ENCODE results near the gene MOSMO.
"Not testable (repeated sequence)": the region's sequence is repeated elsewhere in the genome, so short reads cannot be mapped to it uniquely, and the experiment has no call there.

Gene MOSMO

DNA sequence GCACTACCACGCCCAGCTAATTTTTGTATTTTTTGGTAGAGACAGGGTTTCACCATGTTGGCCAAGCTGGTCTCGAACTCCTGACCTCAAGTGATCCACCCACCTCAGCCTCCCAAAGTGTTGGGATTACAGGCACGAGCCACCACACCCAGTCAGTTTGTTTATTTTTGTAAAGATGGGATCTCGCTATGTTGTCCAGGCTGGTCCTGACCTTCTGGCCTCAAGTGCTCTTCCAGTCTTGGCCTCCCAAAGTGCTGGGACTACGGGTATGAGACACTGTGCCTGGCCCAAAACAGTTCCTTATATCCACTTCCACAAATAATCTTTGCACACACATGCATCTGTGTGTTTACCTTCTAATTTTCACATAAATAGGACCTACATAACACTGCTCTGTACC is 103.7 kb downstream of the MOSMO start:
- not testable (repeated sequence) for H3K4me1 Mint-ChIP-seq (ENCODE audit: low read depth); H3K9me3 Mint-ChIP-seq; H3K36me3 Mint-ChIP-seq (ENCODE audit: low read depth); H3K4me3 Mint-ChIP-seq; H3K27ac Mint-ChIP-seq
- peaks cover 34% of the 10 kb centered on the region for H3K27me3 Mint-ChIP-seq (ENCODE audit: low read depth)

DNA sequence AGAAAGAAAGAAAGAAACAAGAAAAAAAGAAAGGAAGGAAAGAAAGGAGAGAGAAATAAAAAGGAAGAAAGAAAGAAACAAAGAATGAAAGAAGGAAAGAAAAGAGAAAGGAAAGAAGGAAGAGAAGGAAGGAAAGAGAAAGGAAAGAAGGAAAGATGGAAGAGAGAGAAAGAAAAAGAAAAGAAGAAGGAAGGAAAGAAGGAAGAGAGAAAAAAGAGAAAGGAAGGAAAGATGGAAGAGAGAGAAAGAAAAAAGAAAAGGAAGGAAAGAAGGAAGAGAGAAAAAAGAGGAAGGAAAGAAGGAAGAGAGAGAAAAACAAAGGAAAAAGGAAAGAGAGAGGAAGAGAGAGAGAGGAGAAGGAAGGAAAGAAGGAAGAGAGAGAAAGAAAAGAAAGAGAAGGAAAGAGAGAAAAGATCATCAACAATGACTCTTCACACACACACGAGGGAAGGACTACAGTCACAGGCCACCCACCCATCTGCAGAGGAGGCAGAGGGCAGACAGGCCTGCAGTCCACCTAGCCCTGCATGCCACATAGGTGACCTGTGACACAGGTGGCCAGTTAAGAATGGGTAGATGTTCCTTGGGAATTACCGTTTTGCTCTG is 108.3 kb downstream of the MOSMO start:
- Mint-ChIP-seq H3K27ac (no peak overlapping the region), H3K9me3 (no peaks in the 10 kb centered on the region), H3K4me3 (no peak overlapping the region), H3K36me3 (ENCODE audit: low read depth) (no peaks in the 10 kb centered on the region), H3K27me3 (ENCODE audit: low read depth) (peaks cover 6% of the 10 kb centered on the region), H3K4me1 (ENCODE audit: low read depth) (no peaks in the 10 kb centered on the region)

DNA sequence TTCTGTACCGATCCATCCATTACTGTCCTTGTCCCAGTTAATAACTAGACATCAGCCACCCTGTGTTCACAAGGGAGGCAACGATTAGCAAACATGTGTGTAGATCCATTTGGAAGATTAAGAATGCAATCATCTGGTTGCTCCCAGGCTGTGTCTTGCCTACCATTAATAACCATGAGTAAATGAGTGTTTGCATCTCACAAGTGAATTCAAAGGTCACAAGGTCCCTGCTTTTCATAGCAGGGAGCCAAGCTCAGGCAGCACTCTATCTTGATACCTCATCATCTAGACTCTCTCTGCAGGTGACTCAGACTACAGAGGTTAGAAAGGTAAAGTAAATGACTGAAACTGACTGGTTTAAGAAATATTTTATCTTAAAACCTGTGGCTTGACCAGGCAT is 109.7 kb downstream of the MOSMO start:
- H3K4me1 Mint-ChIP-seq (ENCODE audit: low read depth): no peaks in the 10 kb centered on the region

DNA sequence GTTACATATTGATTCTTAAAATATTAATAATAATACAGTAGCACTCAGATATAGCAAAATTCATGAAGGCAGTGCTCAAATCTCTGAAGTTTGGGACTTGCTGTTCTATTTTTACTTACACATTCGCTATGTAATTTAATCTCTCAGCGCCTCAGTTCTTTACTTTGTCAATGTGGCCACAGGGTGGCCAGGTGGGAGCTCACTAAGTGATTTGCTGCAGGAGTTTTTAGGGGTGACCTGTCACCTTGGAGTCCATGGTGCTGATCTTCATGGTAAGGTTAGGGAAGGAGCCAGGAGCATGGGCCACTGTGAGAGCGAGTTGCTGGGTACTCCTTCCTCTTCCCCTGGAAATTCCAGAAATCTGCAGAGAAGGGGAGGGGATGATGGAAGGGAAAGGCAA is 112.5 kb downstream of the MOSMO start:
- peaks cover 1% of the 10 kb centered on the region for H3K36me3 Mint-ChIP-seq (ENCODE audit: low read depth)
- no peak overlapping the region for H3K27ac Mint-ChIP-seq
- no peaks in the 10 kb centered on the region for H3K27me3 Mint-ChIP-seq (ENCODE audit: low read depth)
- no peak overlapping the region for H3K4me3 Mint-ChIP-seq
- no peaks in the 10 kb centered on the region for H3K9me3 Mint-ChIP-seq
- no peaks in the 10 kb centered on the region for H3K4me1 Mint-ChIP-seq (ENCODE audit: low read depth)

More for the DNA sequence above, 109.7 kb downstream of the MOSMO start:
- Mint-ChIP-seq H3K27me3 (ENCODE audit: low read depth) (no peaks in the 10 kb centered on the region), H3K4me3 (no peak overlapping the region), H3K27ac (no peak overlapping the region), H3K36me3 (ENCODE audit: low read depth) (peaks cover 1% of the 10 kb centered on the region), H3K9me3 (no peaks in the 10 kb centered on the region)

DNA sequence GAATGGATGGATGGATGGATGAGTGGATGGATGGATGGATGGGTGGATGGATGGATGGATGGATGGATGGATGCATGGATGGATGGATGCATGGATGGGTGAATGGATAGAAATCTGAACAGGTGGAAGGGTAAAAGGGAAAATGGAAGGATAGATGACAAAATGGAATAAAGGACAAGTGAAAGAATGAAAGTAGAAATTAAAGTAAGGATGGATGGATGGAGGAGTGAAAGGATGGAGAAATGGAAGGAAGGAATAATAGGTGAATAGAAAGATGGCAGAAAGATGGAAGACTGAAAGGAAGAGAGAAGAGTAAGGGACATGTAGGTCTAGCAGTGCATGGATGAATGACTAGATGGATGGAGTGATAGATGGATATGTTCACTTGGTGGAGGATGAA is 114.3 kb downstream of the MOSMO start:
- Mint-ChIP-seq H3K27me3 (ENCODE audit: low read depth) (no peaks in the 10 kb centered on the region), H3K4me3 (no peak overlapping the region), H3K9me3 (no peaks in the 10 kb centered on the region), H3K36me3 (ENCODE audit: low read depth) (peaks cover 1% of the 10 kb centered on the region), H3K27ac (no peak overlapping the region), H3K4me1 (ENCODE audit: low read depth) (no peaks in the 10 kb centered on the region)

DNA sequence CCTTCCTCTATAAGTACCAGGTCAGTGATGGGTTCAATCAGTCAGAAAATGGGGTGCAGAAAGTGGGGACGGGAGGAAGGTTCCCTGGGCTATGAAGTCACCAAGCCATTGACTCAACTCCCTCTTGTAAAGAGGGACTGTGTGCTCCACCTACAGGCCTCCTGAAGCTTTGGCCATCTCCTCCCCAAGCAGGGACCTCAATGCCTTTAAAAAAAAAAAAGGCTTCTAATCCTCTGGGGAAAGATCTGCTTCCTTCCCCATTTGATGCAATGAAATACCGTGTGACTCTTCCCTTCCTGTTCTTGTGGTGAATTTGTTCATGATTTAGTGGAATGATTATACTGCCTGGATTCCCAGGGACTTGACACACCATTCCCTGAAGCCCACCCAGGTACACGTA is 115.2 kb downstream of the MOSMO start:
- Mint-ChIP-seq H3K4me3 (no peak overlapping the region), H3K36me3 (ENCODE audit: low read depth) (peaks cover 1% of the 10 kb centered on the region), H3K9me3 (no peaks in the 10 kb centered on the region), H3K27me3 (ENCODE audit: low read depth) (peaks cover 4% of the 10 kb centered on the region), H3K27ac (no peak overlapping the region), H3K4me1 (ENCODE audit: low read depth) (no peaks in the 10 kb centered on the region)

DNA sequence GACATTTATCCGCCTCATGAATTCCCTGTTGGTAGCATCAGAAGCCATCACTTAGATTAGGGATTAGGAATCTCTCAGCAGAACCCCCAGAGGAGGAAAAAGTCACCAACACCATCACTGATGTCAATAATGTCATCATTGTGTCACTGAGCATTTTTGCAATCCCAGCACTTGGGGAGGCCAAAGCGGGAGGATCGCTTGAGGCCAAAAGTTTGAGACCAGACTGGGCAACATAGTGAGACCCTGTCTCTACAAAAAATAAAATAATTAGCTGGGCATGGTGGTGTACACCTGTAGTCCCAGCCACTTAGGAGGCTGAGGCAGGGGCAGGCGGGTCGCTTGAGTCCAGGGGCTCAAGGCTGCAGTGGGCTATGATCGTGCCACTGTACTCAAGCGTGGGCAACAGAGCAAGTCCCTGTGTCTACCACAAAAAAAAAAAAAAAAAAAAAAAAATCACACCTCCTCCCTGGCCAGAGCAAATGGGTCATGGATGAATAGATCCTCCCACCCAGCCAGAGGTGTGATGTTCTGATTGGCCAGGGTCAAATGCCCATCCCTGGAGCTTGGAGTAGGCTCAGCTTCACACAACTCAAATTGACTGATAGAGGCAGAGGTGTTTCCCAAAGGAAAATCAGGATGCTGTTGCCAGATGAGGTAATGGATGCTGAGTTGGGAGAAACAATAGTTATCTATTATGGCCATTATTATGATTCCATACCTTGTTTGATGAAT is 116.0 kb downstream of the MOSMO start:
- Mint-ChIP-seq H3K27me3 (ENCODE audit: low read depth) (peaks cover 4% of the 10 kb centered on the region), H3K36me3 (ENCODE audit: low read depth) (peaks cover 1% of the 10 kb centered on the region), H3K4me1 (ENCODE audit: low read depth) (no peaks in the 10 kb centered on the region), H3K27ac (no peak overlapping the region), H3K4me3 (no peak overlapping the region), H3K9me3 (peaks cover 3% of the 10 kb centered on the region)

DNA sequence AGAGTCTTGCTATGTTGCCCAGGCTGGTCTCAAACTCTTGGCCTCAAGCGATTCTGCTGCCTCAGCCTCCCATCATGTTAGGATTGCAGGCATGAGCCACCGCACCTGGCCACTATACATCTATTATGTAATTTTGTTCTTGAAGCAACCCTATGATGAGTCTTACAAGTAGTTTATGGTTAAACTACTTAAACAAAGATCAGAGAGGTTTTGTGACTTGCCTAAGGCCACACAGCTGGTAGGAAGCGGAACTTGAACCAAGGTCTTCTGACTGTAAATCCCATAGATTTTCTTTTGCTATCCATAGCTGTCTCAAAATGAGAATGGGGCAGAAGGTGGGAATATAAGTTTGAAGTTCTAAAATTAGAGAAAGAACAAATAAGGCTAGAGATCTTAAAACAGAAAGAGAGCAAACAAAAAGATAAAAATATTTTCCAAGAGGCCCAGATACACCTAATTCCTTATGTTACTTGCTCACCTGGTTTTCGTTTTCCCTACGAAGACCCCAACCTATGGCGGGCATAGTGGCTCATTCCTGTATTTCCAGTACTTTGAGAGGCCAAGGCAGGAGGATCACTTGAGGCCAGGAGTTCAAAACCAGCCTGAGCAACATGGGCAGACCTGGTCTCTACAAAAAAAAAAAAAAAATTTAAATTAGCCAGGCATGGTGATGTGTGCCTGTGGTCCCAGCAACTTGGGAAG is 116.8 kb downstream of the MOSMO start:
- H3K9me3 Mint-ChIP-seq: peaks cover 3% of the 10 kb centered on the region
- no peak overlapping the region for H3K4me3 Mint-ChIP-seq
- H3K4me1 Mint-ChIP-seq (ENCODE audit: low read depth): no peaks in the 10 kb centered on the region
- H3K27me3 Mint-ChIP-seq (ENCODE audit: low read depth): peaks cover 8% of the 10 kb centered on the region
- no peak overlapping the region for H3K27ac Mint-ChIP-seq
- H3K36me3 Mint-ChIP-seq (ENCODE audit: low read depth): peaks cover 1% of the 10 kb centered on the region

DNA sequence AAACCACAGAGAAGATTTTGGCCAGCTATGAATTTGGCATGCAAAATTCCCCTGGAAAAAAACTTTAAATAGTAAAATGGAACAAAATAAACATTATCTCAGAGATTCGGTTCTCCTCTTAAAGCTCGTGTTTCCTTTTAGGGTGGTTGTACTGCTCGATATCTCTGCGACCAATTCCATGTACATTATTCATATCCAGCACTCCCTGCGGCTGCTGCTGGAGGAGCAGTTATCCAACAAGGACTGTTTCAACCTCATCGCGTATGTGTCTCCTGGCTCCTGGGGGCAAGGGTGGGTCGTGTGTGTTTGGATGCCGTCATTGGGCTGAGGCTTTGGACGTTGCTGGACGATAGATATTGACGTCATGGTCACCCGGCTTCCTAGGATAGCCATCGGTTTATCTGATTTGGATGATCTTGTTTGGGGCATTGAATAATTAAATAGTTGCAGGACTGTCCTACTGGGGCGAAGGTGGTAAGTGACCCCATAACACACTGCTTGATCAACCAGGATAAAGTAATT is 118.2 kb downstream of the MOSMO start:
- Mint-ChIP-seq H3K27me3 (ENCODE audit: low read depth) (peaks cover 14% of the 10 kb centered on the region), H3K36me3 (ENCODE audit: low read depth) (peaks cover 1% of the 10 kb centered on the region), H3K4me3 (no peak overlapping the region), H3K9me3 (peaks cover 3% of the 10 kb centered on the region), H3K4me1 (ENCODE audit: low read depth) (no peaks in the 10 kb centered on the region), H3K27ac (no peak overlapping the region)

DNA sequence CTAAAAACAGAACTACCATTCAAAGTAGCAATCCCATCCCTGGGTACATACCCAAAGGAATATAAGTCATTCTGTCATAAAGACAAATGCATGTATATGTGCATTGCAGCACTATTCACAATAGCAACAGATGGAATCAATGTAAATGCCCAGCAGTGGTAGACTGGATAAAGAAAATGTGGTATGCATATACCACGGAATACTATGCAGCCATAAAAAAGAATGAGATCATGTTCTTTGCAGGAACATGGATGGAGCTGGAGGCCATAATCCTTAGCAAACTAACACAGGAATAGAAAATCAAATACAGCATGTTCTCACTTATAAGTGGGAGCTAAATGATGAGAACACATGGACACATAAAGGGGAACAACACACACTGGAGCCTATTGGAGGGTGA is 120.6 kb downstream of the MOSMO start:
- not testable (repeated sequence) for H3K4me1 Mint-ChIP-seq (ENCODE audit: low read depth); H3K27ac Mint-ChIP-seq; H3K36me3 Mint-ChIP-seq (ENCODE audit: low read depth); H3K4me3 Mint-ChIP-seq; H3K9me3 Mint-ChIP-seq
- peaks cover 14% of the 10 kb centered on the region for H3K27me3 Mint-ChIP-seq (ENCODE audit: low read depth)

DNA sequence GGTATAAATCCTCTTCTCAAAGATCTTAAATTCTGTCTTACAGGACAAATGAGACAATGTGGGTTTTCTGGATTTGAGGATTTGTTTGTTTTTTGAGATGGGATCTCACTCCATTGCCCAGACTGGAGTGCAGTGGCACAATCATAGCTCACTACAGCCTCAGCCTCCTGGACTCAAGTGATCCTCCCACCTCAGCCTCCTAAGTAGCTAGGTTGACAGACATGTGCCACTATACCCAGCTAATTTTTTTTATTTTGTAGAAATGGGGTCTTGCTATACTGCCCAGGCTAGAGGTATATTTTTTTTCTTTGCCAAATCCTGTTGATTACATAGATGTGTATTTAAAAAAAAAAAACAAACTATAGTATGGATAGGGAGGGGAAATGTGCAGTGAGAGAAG is 122.6 kb downstream of the MOSMO start:
- no peak overlapping the region for H3K4me3 Mint-ChIP-seq
- no peak overlapping the region for H3K27ac Mint-ChIP-seq
- H3K27me3 Mint-ChIP-seq (ENCODE audit: low read depth): peaks cover 14% of the 10 kb centered on the region
- H3K36me3 Mint-ChIP-seq (ENCODE audit: low read depth): no peaks in the 10 kb centered on the region
- H3K4me1 Mint-ChIP-seq (ENCODE audit: low read depth): no peaks in the 10 kb centered on the region
- peaks cover 3% of the 10 kb centered on the region for H3K9me3 Mint-ChIP-seq

DNA sequence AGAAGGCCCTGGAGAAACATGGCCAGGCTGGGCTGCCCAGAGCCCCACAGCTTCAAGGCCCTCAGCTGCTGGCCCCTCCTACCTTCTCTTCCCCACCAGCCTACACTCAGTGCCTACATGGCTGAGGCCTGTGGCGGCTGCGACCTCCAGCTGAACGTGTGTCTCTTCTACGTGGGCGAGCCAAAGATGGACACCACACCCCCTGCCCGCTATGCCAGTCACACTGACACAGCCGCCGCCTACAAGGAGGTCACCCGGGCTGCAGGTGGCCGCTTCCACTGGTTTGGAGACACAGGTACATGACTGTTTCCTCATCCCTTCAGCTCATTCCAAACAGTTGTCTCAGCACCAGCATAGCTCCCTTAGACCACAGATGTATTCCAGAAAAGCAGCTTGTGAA is 124.9 kb downstream of the MOSMO start:
- no peaks in the 10 kb centered on the region for H3K4me1 Mint-ChIP-seq (ENCODE audit: low read depth)
- peaks cover 15% of the 10 kb centered on the region for H3K27me3 Mint-ChIP-seq (ENCODE audit: low read depth)
- no peak overlapping the region for H3K4me3 Mint-ChIP-seq
- peaks cover 3% of the 10 kb centered on the region for H3K9me3 Mint-ChIP-seq
- H3K36me3 Mint-ChIP-seq (ENCODE audit: low read depth): no peaks in the 10 kb centered on the region
- H3K27ac Mint-ChIP-seq: no peak overlapping the region
